NCI-H82 treated with DMSO at 0.1 percent for 48 hours (cell line): ENCODE measurements around the gene CNTNAP2.

Experiments
- DNase-seq: peaks from one replicate; lab custom pipeline; 2025; ENCODE audit not compliant: unreplicated experiment; lab: John Stamatoyannopoulos, UW

CNTNAP2 gene

DNA sequence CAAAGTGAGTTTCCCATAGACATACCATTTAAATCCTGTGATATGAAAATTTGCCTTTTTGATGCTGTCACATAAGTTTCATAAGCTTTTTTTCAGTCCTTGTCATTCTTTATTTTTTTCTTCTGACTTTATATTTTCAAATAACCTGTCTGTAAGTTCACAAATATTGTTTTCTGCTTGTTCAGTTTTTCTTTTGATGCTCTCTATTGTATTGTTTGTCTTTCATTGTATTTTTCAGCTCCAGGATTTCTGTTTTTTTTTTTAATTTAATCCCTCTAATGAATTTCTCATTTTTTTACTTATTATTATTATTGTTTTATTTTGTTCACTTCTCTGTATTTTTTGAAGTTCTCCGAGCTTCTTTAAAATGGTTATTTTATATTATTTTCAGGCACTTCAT lies 623.4 kb downstream of the CNTNAP2 start:
- DNase-seq: no peak

DNA sequence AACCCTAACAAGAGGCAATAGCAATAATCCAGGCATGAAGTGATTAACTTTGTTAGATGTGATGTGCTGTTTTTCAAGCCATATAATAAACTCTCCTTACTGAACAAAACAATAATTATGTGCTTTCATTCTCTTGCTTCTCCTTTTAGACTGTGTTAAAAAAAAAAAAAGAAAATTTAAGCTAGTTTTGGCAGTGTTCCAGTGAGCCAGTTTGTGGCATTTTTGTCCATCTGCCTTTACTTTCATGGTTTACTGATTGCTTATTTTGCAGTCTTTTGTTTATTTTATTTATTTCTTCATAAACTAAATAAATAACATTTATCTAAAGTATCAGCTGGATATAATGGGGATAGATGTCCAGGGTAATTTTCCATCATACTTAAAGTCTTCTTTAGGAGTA lies 625.3 kb downstream of the CNTNAP2 start:
- DNase-seq: no peak

- DNase-seq: no peak
Observed at GRCh38 chr7:146754385-146754784, 637.8 kb downstream of the CNTNAP2 start.

- DNase-seq: no peak
Observed at GRCh38 chr7:146755585-146755984, 639.0 kb downstream of the CNTNAP2 start.

DNA sequence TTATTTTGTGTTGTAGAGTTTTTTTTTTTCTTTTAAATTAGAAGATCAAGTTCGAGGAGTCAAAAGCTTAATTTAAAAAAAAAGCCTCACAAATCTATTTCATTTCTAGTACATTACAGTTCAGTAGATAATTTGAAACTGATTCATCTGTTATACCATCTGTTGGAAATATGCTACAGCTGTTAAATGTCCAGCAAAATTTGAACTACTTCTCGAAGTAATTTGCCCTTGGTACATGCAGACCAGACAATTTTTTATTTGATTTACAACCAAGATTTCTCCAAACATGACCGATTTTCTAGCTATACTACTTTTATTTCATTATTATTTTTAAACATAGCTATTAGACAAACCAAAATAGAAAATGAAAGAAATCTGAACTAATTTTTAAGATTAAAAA lies 647.9 kb downstream of the CNTNAP2 start:
- no peak for DNase-seq

- no peak for DNase-seq
Observed at GRCh38 chr7:146768957-146769356, 652.4 kb downstream of the CNTNAP2 start.

GRCh38 chr7:146772601-146773000 lies 656.0 kb downstream of the CNTNAP2 start:
- DNase-seq: no peak

- DNase-seq: no peak
Observed at GRCh38 chr7:146773506-146773905, 656.9 kb downstream of the CNTNAP2 start.

DNA sequence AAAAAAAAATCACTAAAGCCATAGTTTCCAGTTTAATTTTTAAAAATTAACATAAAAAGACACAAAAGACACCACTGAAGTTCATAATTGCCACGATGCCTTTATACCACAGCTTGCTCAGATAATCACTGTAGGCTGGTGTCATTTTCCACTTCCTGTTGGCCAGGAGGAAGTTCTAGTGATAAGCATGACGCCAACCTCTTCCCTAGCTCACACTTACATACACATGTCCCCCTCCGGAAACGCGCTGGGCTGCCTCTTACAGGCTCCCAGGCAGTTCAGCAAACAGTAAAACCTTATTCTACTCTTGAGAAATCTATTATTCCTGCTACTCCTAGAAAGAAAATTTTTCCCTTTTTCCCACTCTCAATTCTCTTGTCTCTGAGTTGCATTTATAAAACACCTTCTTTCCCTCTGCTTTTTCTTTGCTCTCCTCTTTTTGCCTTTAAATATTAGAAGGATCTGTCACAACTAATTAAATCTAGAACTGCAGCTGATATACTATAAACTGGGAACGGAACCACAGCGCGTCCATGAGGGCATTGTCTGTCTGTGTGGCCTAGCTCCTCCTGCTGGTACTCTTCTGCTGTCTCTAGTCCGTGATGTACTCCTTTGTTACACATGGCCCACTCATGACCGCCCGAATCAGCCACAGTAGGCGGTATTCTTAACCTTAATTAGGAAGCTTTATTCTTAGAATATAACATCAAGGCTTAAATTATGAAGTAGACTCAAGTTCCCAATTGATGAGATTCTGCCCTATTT lies 664.9 kb downstream of the CNTNAP2 start:
- no peak for DNase-seq

DNA sequence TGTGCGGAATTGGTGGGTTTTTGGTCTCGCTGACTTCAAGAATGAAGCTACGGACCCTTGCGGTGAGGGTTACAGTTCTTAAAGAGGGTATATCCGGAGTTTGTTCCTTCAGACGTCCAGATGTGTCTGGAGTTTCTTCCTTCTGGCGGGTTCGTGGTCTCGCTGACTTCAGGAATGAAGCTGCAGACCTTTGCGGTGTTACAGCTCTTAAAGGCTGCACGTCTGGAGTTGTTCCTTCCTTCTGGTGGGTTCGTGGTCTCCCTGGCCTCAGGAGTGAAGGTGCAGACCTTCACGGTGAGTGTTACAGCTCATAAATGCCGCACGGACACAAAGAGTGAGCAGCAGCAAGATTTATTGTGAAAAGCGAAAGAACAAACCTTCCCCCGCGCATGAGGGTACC lies 670.7 kb downstream of the CNTNAP2 start:
- DNase-seq: no peak

DNA sequence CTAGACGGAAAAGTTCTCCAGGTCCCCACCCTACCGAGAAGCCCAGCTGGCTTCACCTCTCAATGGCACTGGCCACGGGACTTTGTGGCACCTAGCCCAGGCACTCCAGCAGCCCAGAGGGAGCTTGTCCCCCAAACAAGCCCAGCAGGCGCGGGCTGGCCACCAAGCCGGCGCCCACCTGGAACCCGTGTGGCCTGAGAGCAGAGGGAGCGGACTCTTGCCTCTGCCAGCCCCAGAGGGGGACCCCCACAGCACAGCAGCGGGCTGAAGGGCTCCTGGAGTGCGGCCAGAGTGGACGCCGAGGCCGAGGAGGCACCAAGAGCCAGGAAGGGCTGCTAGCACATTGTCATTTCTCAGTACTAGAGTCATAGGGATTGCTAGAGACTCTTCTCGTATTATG lies 671.4 kb downstream of the CNTNAP2 start:
- no peak for DNase-seq

DNA sequence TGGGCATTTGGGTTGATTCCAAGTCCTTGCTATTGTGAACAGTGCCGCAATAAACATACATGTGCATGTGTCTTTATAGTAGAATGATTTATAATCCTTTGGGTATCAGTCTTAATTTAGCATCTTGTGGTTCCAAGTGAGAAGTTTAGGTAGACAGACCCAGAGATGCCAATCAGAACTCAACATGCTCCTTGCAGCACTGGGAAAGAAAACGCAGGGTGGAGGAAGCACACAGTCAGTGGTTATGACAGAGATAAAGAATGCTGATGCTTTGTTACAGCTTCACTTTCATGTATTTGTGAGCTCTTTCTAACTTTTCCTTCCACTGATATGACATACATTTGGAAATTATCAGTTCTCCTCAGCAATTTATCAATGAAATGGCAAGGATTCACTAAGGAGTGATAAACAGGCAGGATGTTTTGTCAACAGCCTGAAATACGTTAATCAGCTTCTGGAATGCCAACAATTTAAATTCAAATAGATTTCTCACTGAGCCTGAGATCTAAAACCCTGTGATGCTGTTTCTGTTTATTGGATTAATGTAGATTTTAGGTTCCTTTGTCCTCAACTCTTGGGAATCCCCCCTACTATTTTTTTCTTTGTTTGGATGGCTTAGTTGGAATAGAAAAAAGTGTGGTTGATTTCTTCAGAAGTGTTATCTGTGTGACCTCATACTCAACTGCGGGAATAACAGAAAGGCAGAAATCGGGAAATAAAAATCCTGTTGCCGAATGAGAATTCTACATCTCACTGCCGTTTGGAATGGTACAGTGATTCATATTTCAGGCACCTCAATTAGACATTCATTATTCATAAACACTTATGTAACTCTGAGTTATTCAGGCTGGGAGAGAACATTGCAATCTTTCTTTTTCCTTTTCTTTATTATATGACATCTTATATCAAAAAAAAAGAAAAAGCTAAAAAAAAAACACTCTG lies 675.0 kb downstream of the CNTNAP2 start:
- no peak for DNase-seq

DNA sequence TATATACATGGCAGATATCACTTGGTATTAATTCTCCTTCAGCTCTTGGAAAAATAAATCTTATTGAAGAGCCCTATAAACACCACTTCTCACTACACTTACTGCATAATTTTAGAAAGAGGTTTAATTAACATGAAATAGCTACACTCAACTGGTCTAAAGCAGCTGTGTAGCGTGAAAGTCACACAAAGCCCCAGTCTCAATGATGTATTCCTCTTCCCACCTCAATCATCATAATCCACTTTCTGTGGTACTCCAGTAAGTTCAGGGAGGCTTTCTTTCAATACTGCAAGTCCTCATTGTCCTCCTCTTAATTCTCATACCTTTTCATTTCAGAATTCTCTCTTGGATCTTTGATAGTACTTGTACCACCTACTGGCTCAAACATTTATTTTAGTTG lies 688.0 kb downstream of the CNTNAP2 start:
- DNase-seq: no peak

DNA sequence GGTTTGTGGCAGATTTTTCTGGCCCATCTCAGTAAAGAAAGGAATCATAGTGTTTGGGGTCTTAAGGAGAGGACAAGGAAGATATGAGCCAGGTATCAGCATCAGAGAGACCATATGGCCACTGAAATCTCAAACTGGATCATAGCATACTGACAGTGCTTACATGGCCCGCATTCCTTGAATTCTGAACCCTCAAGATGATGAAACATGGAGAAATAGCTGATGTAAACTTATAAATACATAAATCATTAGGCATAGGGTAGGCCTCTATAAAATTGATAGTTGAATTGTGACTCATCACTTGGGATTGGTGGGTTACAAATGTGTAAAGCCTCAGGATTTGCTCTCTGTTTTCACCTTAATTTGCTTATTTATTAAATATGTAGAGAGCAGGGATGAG lies 688.5 kb downstream of the CNTNAP2 start:
- no peak for DNase-seq

GRCh38 chr7:146826329-146826728 lies 709.7 kb downstream of the CNTNAP2 start:
- DNase-seq: no peak

DNA sequence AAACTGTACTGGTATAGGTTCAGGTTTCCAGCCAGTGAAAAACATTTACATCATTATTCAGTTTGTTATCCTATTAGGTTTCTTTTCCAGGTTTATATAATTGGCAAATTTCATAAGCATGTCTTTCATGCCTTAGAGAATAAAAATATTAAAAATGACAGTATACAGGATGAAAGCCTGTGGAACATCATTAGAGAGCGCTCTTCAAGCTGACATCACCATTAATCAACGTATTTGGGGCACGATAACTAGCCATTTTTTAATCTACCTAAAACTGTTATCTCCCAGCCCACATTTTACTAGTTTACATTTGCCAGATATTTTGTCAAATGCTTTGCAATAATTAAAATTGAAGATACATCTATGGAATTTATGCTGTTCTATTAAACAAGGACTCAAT lies 714.1 kb downstream of the CNTNAP2 start:
- no peak for DNase-seq

- DNase-seq: no peak
Observed at GRCh38 chr7:146831875-146832274, 715.3 kb downstream of the CNTNAP2 start.

DNA sequence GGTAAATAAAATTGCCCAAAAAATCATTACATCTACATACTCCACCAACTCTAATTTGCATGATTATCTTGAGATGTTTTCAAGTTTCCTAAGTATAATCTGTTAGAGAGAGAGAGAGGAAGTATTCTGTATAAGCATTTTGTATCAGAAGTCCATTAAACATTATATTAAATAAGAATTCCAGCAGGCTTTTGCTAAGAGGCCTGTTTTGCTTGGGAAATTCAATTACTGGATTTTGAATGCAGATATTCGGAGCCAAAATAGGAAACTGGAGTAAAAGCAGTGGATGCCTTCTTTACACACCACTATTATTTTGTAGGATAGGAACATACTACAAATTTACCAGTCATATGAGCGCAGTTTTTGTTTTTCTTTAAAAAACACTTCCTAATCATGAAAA lies 727.8 kb downstream of the CNTNAP2 start:
- no peak for DNase-seq

GRCh38 chr7:146858690-146859089 lies 742.1 kb downstream of the CNTNAP2 start:
- DNase-seq: no peak

DNA sequence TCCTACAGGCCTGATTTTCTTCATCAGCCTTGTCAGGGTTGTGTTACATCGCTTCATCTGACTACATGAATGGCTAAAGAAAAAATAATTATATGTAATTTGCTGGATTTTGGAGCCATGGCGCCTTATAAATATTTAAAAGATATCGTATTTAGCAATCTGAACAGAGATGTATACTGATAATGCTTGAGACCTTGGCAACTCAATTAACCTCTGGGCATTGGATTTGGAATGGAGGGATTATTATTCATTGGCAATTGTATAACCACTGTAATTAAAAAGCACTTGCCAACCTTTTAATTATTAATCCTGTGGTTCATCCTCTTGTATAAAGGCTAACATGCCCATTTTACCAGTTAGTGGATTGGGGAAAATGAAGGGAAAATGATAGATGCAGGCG lies 745.1 kb downstream of the CNTNAP2 start:
- DNase-seq: no peak

DNA sequence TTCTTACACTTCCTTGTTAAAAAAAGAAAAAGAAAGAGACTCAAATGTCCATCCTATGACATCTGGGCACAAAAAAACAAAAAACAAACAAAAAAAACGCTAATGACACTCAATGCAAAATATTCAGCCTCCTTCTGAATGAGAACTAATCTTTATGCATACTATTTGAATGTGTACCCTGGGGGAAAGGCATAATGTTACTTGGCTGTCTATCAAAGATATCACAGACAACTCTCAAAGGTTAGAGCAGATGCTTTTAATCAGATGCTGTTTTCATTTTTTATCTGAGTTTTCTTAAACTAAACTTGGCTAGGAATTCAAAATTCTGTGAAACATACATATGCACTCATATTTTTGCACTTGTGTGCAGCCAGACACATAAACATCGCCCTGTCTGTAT lies 745.8 kb downstream of the CNTNAP2 start:
- no peak for DNase-seq

DNA sequence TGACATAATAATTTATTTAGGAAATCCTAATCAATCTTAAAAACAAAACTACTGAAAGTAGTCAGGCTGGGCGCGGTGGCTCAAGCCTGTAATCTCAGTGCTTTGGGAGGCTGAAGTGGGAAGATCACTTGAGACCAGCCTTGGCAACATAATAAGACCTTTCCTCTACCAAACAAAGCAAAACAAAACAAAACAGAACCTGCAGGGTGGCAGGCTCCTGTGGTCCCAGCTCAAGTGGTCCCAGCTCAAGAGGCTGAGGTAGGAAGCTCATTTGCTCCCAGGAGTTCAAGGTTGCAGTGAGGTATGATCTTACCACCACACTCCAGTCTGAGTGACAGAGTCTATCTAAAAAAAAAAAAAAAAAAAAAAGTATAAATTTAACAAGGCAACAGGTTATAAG lies 748.0 kb downstream of the CNTNAP2 start:
- DNase-seq: no peak
